DND-41 (cell line): Measurements from ENCODE around the gene CYP2W1.

Experiments
- CTCF ChIP-seq: IDR thresholded peaks from 2 replicates; pipeline ENCODE4 v1.5.1; 2012; ENCODE audit warnings: borderline replicate concordance, low read length, moderate library complexity, mild to moderate bottlenecking; ENCODE audit not compliant: poor library complexity, severe bottlenecking; ENCODE audit errors: extremely low read depth
- EZH2 ChIP-seq: IDR thresholded peaks from 3 replicates; pipeline ENCODE4 v1.6.1; 2012; ENCODE audit warnings: borderline replicate concordance, low read depth, mild to moderate bottlenecking, moderate library complexity, low read length, inconsistent platforms; ENCODE audit not compliant: severe bottlenecking

GRCh38 chr7:1028044-1028770 lies 45.2 kb downstream of the CYP2W1 start:
- TF ChIP-seq CTCF = no peak
- no peak for TF ChIP-seq EZH2
